ENCODE measurements around the gene FHL2.

GRCh38 chr2:105407946-105408743, 9.3 kb upstream of the FHL2 start:
- TF ChIP-seq YY1 (IDR thresholded peaks at IDR 0.05; ENCODE audit: insufficient read depth, insufficient read length) (no peak), SUZ12 (IDR thresholded peaks at IDR 0.05; ENCODE audit: extremely low read depth, insufficient read depth, insufficient read length) (no peak), ZNF274 (IDR thresholded peaks at IDR 0.05; ENCODE audit: low read depth, low read length) (no peak)

All from NT2/D1 (cell line).